Limb (tissue), 2 donors: ENCODE results near the gene GRM7.

Source experiments
- DNase-seq, 2 donors: peaks; one replicate each; pipeline ENCODE4 v3.0.0-alpha.2; 2016; ENCODE audit errors: extremely low spot score in 2 of 2

Gene GRM7

DNA sequence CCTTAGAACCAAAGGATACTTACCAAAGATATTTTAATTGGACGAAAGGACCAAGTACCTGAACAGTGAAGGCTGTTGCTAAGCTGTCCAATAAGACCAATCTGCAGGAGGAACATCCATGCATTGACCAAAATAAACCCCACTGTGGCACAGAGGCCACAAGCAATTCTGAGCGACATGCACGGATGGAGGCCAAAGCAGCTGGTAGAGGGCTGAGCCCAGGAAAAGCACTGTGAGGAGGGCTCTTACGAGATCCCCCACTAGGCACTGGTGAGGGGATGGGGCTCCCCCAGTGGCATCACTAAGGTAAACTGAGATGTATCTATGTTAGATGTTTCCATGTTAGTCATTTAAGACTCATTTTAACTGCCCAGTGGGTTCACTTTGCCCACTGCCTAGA, 920.5 kb downstream of the GRM7 start:
- no peak for DNase-seq

DNA sequence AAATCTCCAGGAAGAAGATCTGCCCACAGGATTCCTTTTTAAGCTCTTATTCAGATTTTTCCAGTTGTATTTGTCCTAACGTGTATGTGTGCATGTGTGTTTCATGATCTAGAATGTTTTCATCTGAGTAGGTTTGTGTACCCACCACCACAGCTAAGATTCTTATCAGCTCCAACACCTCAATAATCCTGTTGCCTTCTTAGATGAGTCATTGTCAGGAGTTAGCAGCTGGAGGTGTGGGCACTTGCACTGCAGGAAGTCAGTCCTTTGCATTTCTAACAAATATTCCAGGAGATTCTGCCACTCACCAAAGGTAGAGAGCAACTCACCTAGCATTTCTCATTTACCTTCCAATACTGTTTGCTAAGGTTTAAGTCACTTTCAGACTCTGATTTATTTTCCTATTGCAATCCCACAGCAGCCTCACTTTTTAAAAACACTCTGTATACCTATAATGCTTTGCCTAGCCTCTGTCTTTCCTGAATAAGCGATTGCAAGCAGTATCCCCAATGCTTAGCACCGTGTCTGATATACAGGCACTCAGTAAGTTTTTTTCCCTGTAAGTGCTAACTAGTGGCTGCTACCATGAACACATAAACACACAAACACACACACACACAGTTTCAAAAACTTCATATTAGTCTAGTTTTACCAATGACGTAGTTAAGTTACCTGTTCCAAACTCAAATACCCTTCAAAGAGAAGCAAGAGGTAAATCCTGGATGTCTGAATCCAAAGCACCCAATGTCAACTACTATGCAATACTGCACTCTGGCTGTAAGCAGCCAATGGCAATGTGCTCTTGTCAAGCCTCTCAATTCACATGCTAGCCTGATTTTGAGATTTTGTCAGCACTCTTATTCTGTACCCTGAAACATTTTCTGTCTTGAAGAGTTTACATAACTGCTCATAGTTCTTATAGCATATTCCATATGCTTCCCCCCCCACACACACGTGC, 927.2 kb downstream of the GRM7 start:
- no peak for DNase-seq

GRCh38 chr3:7788881-7789280, 928.0 kb downstream of the GRM7 start:
- no peak for DNase-seq

DNA sequence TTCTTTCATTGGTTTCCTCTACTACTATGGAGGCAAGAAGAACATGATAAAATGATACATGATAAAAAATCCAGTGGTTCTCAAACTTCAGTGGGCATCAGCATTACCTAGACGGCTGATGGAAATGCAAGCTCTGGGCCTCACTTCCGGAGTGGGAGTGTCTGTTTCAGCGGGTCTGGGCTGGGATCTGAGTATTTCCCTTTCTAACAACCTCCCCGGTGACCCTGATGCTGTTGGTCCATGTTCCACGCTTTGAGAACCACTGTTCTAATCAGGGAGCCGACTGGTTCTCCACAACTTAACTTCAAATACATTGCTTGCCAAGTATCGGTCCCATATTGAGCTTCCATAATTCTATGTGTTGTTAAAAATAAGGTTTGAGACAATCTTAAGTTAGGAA, 928.4 kb downstream of the GRM7 start:
- DNase-seq = no peak

DNA sequence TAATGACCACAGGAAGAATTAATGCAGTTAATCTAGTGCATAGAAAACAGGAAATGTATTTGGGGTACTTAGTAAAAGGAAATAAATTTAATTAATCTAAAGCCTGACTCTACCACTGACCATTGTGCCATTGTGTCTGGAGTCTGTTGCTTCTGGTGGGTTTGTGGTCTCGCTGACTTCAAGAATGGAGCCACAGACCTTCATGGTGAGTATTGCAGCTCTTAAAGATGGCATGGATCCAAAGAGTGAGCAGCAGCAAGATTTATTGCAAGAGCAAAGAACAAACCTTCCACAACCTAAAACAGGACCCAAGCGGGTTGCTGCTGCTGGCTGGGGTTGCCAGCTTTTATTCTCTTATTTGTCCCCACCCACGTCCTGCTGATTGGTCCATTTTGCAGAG, 929.2 kb downstream of the GRM7 start:
- no peak for DNase-seq
